ENCODE data around the gene METRNL.

Gene METRNL

GRCh38 chr17:83142619-83143018, 63.2 kb downstream of the METRNL start:
- no peak for DNase-seq (ENCODE audit: low read depth)

GRCh38 chr17:83143817-83144231, 64.4 kb downstream of the METRNL start:
- DNase-seq (ENCODE audit: low read depth): no peak

Data from stimulated activated CD8-positive, alpha-beta memory T cell treated with anti-CD3 and anti-CD28 coated beads, Interleukin-12 subunit alpha, Interleukin-12 subunit beta, amount 100 ng/mL, for 1 hour (primary cell).